WTC11 (cell line): ENCODE results near the gene RASGEF1C. TPM values are rescaled to one million over a fixed set of nuclear protein-coding genes. Genes with fewer than 3 reads are reported as not detected.

Source experiments
- ATAC-seq: fragments of 200-7000 bp; cut with Tn5 transposase; 2 replicates; pipeline ENCODE4 v1.10.0; 2021; ENCODE audit warnings: mild to moderate bottlenecking, moderate library complexity
- CTCF ChIA-PET: fragments of 300-600 bp; sonication (Branson Sonifier 250); formaldehyde crosslinking; loops from one replicate; lab custom pipeline; 2021; ENCODE audit warnings: antibody characterized with exemption; lab: Charles Lee
- POLR2A ChIA-PET: fragments of 350-600 bp; sonication (Branson Sonifier 250); formaldehyde crosslinking; loops from one replicate; lab custom pipeline; 2021; ENCODE audit warnings: antibody characterized with exemption; lab: Charles Lee
- DNase-seq: peaks from one replicate; pipeline ENCODE4 v3.0.0; 2021; ENCODE audit warnings: low spot score
- H3K27ac Mint-ChIP-seq: 2 replicates; pipeline ENCODE4 v1.8.0; 2021; ENCODE audit warnings: mixed read lengths
- H3K27me3 Mint-ChIP-seq: 2 replicates; pipeline ENCODE4 v1.8.0; 2021; ENCODE audit warnings: low read depth, mild to moderate bottlenecking, moderate library complexity, mixed read lengths
- H3K36me3 Mint-ChIP-seq: 2 replicates; pipeline ENCODE4 v1.8.0; 2021; ENCODE audit warnings: mixed read lengths
- H3K4me1 Mint-ChIP-seq: 2 replicates; pipeline ENCODE4 v1.8.0; 2022; ENCODE audit warnings: mixed read lengths
- H3K4me3 Mint-ChIP-seq: 2 replicates; pipeline ENCODE4 v1.8.0; 2021; ENCODE audit warnings: mild to moderate bottlenecking, moderate library complexity, mixed read lengths
- H3K9me3 Mint-ChIP-seq: 2 replicates; pipeline ENCODE4 v1.8.0; 2021; ENCODE audit warnings: mixed read lengths
- CBFB ChIP-seq: sonication (generic); formaldehyde crosslinking; IDR thresholded peaks from 2 replicates; pipeline ENCODE4 v1.8.1; 2022; ENCODE audit warnings: mild to moderate bottlenecking, low read depth, missing genetic modification reagents
- EMX1 ChIP-seq: fragments of 250-450 bp; sonication (Bioruptor Pico); IDR thresholded peaks from 2 replicates; pipeline ENCODE4 v1.8.0; 2021; ENCODE audit warnings: mild to moderate bottlenecking
- ETV6 ChIP-seq: sonication (generic); formaldehyde crosslinking; IDR thresholded peaks from 2 replicates; pipeline ENCODE4 v1.8.1; 2022; ENCODE audit warnings: mild to moderate bottlenecking, missing genetic modification reagents
- GTF2I ChIP-seq: fragments of 250-450 bp; sonication (Bioruptor Pico); conservative IDR thresholded peaks from 2 replicates; pipeline ENCODE4 v1.4.0; 2021; ENCODE audit warnings: mild to moderate bottlenecking
- HMGA2 ChIP-seq: fragments of 250-450 bp; sonication (Bioruptor Pico); IDR thresholded peaks from 2 replicates; pipeline ENCODE4 v1.4.0; 2021; ENCODE audit warnings: mild to moderate bottlenecking, moderate library complexity
- MXD4 ChIP-seq: fragments of 250-450 bp; sonication (Bioruptor Pico); IDR thresholded peaks from 2 replicates; pipeline ENCODE4 v1.8.0; 2021; ENCODE audit warnings: mild to moderate bottlenecking, moderate library complexity, borderline replicate concordance
- NFE2L1 ChIP-seq: sonication (generic); formaldehyde crosslinking; IDR thresholded peaks from 2 replicates; pipeline ENCODE4 v1.8.1; 2023; ENCODE audit warnings: missing genetic modification reagents
- NR3C1 ChIP-seq: sonication (generic); formaldehyde crosslinking; conservative IDR thresholded peaks from 2 replicates; pipeline ENCODE4 v1.8.1; 2023; ENCODE audit warnings: low read depth, mild to moderate bottlenecking, missing genetic modification reagents
- RELA ChIP-seq: sonication (generic); formaldehyde crosslinking; IDR thresholded peaks from 2 replicates; pipeline ENCODE4 v1.8.1; 2022; ENCODE audit warnings: missing genetic modification reagents, mild to moderate bottlenecking, borderline replicate concordance
- STAT6 ChIP-seq: sonication (generic); formaldehyde crosslinking; conservative IDR thresholded peaks from 2 replicates; pipeline ENCODE4 v1.8.1; 2023; ENCODE audit warnings: mild to moderate bottlenecking, low read depth, missing genetic modification reagents, moderate library complexity
- ZNF317 ChIP-seq: sonication (generic); formaldehyde crosslinking; IDR thresholded peaks from 2 replicates; pipeline ENCODE4 v1.8.1; 2023; ENCODE audit warnings: low read depth, mild to moderate bottlenecking, moderate library complexity, missing genetic modification reagents, borderline replicate concordance
- ZNF671 ChIP-seq: fragments of 250-450 bp; sonication (Bioruptor Pico); IDR thresholded peaks from 2 replicates; pipeline ENCODE4 v1.8.0; 2021; ENCODE audit warnings: mild to moderate bottlenecking
- total RNA-seq: library from RNA; stranded (reverse); gene quantifications from 3 replicates; pipeline ENCODE4 v1.2.3, GENCODE V29; 2021
- TF ChIP-seq, protein P1 (sequence below): sonication (generic); formaldehyde crosslinking; IDR thresholded peaks from 2 replicates; pipeline ENCODE4 v1.8.0; 2022; ENCODE audit warnings: mild to moderate bottlenecking, missing genetic modification reagents
- TF ChIP-seq, protein P2 (sequence below): sonication (generic); formaldehyde crosslinking; IDR thresholded peaks from 2 replicates; pipeline ENCODE4 v1.8.1; 2023; ENCODE audit warnings: mild to moderate bottlenecking, moderate library complexity, missing genetic modification reagents
- TF ChIP-seq, protein P3 (sequence below): sonication (generic); formaldehyde crosslinking; IDR thresholded peaks from 2 replicates; pipeline ENCODE4 v1.8.0; 2023; ENCODE audit warnings: mild to moderate bottlenecking, missing genetic modification reagents
- TF ChIP-seq, protein P4 (sequence below): sonication (generic); formaldehyde crosslinking; IDR thresholded peaks from 2 replicates; pipeline ENCODE4 v1.8.0; 2022; ENCODE audit warnings: missing genetic modification reagents
- TF ChIP-seq, protein P5 (sequence below): sonication (generic); formaldehyde crosslinking; IDR thresholded peaks from 2 replicates; pipeline ENCODE4 v1.8.1; 2023; ENCODE audit warnings: mild to moderate bottlenecking, missing genetic modification reagents, moderate library complexity
- TF ChIP-seq, protein P6 (sequence below): fragments of 200-600 bp; IDR thresholded peaks from 2 replicates; pipeline ENCODE4 v1.8.0; 2022; ENCODE audit warnings: antibody characterized with exemption

RASGEF1C gene
- total RNA-seq, 1 experiment from 2014 or later = 0.96 TPM

GRCh38 chr5:180119031-180119902 lies 89.7 kb downstream of the RASGEF1C start:
- Mint-ChIP-seq H3K27ac (no peak overlapping the region), H3K9me3 (no peaks in the 10 kb centered on the region), H3K4me3 (no peak overlapping the region), H3K4me1 (no peaks in the 10 kb centered on the region; the same call in 1 of the 2 replicates), H3K27me3 (no peaks in the 10 kb centered on the region), H3K36me3 (no peaks in the 10 kb centered on the region)
- CTCF ChIA-PET = no interaction called here
- DNase-seq (no peak), ATAC-seq (no peak)
- TF ChIP-seq CBFB (CRISPR knock-in tag) (no peak), NR3C1 (CRISPR knock-in tag) (no peak), NFE2L1 (CRISPR knock-in tag) (no peak), ZNF317 (CRISPR knock-in tag) (no peak), STAT6 (CRISPR knock-in tag) (no peak), MXD4 (CRISPR knock-in tag) (no peak), ETV6 (CRISPR knock-in tag) (no peak), HMGA2 (CRISPR knock-in tag) (no peak), RELA (CRISPR knock-in tag) (no peak), EMX1 (CRISPR knock-in tag) (no peak), ZNF671 (no peak), GTF2I (CRISPR knock-in tag) (no peak)
- TF ChIP-seq, protein P1, sequence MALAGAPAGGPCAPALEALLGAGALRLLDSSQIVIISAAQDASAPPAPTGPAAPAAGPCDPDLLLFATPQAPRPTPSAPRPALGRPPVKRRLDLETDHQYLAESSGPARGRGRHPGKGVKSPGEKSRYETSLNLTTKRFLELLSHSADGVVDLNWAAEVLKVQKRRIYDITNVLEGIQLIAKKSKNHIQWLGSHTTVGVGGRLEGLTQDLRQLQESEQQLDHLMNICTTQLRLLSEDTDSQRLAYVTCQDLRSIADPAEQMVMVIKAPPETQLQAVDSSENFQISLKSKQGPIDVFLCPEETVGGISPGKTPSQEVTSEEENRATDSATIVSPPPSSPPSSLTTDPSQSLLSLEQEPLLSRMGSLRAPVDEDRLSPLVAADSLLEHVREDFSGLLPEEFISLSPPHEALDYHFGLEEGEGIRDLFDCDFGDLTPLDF (CRISPR knock-in tag) = no peak
- TF ChIP-seq, protein P2, sequence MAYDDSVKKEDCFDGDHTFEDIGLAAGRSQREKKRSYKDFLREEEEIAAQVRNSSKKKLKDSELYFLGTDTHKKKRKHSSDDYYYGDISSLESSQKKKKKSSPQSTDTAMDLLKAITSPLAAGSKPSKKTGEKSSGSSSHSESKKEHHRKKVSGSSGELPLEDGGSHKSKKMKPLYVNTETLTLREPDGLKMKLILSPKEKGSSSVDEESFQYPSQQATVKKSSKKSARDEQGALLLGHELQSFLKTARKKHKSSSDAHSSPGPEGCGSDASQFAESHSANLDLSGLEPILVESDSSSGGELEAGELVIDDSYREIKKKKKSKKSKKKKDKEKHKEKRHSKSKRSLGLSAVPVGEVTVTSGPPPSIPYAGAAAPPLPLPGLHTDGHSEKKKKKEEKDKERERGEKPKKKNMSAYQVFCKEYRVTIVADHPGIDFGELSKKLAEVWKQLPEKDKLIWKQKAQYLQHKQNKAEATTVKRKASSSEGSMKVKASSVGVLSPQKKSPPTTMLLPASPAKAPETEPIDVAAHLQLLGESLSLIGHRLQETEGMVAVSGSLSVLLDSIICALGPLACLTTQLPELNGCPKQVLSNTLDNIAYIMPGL (CRISPR knock-in tag) = no peak
- TF ChIP-seq, protein P3, sequence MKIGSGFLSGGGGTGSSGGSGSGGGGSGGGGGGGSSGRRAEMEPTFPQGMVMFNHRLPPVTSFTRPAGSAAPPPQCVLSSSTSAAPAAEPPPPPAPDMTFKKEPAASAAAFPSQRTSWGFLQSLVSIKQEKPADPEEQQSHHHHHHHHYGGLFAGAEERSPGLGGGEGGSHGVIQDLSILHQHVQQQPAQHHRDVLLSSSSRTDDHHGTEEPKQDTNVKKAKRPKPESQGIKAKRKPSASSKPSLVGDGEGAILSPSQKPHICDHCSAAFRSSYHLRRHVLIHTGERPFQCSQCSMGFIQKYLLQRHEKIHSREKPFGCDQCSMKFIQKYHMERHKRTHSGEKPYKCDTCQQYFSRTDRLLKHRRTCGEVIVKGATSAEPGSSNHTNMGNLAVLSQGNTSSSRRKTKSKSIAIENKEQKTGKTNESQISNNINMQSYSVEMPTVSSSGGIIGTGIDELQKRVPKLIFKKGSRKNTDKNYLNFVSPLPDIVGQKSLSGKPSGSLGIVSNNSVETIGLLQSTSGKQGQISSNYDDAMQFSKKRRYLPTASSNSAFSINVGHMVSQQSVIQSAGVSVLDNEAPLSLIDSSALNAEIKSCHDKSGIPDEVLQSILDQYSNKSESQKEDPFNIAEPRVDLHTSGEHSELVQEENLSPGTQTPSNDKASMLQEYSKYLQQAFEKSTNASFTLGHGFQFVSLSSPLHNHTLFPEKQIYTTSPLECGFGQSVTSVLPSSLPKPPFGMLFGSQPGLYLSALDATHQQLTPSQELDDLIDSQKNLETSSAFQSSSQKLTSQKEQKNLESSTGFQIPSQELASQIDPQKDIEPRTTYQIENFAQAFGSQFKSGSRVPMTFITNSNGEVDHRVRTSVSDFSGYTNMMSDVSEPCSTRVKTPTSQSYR (CRISPR knock-in tag) = no peak
- TF ChIP-seq, protein P4, sequence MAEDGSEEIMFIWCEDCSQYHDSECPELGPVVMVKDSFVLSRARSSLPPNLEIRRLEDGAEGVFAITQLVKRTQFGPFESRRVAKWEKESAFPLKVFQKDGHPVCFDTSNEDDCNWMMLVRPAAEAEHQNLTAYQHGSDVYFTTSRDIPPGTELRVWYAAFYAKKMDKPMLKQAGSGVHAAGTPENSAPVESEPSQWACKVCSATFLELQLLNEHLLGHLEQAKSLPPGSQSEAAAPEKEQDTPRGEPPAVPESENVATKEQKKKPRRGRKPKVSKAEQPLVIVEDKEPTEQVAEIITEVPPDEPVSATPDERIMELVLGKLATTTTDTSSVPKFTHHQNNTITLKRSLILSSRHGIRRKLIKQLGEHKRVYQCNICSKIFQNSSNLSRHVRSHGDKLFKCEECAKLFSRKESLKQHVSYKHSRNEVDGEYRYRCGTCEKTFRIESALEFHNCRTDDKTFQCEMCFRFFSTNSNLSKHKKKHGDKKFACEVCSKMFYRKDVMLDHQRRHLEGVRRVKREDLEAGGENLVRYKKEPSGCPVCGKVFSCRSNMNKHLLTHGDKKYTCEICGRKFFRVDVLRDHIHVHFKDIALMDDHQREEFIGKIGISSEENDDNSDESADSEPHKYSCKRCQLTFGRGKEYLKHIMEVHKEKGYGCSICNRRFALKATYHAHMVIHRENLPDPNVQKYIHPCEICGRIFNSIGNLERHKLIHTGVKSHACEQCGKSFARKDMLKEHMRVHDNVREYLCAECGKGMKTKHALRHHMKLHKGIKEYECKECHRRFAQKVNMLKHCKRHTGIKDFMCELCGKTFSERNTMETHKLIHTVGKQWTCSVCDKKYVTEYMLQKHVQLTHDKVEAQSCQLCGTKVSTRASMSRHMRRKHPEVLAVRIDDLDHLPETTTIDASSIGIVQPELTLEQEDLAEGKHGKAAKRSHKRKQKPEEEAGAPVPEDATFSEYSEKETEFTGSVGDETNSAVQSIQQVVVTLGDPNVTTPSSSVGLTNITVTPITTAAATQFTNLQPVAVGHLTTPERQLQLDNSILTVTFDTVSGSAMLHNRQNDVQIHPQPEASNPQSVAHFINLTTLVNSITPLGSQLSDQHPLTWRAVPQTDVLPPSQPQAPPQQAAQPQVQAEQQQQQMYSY (CRISPR knock-in tag) = no peak
- TF ChIP-seq, protein P5, sequence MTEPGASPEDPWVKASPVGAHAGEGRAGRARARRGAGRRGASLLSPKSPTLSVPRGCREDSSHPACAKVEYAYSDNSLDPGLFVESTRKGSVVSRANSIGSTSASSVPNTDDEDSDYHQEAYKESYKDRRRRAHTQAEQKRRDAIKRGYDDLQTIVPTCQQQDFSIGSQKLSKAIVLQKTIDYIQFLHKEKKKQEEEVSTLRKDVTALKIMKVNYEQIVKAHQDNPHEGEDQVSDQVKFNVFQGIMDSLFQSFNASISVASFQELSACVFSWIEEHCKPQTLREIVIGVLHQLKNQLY (CRISPR knock-in tag) = no peak
- TF ChIP-seq, protein P6, sequence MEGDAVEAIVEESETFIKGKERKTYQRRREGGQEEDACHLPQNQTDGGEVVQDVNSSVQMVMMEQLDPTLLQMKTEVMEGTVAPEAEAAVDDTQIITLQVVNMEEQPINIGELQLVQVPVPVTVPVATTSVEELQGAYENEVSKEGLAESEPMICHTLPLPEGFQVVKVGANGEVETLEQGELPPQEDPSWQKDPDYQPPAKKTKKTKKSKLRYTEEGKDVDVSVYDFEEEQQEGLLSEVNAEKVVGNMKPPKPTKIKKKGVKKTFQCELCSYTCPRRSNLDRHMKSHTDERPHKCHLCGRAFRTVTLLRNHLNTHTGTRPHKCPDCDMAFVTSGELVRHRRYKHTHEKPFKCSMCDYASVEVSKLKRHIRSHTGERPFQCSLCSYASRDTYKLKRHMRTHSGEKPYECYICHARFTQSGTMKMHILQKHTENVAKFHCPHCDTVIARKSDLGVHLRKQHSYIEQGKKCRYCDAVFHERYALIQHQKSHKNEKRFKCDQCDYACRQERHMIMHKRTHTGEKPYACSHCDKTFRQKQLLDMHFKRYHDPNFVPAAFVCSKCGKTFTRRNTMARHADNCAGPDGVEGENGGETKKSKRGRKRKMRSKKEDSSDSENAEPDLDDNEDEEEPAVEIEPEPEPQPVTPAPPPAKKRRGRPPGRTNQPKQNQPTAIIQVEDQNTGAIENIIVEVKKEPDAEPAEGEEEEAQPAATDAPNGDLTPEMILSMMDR = no peak
- POLR2A ChIA-PET = no interaction called here
